WTC11 (cell line): ENCODE results near the gene TANC1. TPM values are rescaled to one million over a fixed set of nuclear protein-coding genes. Genes with fewer than 3 reads are reported as not detected.

Experiments used
- ATAC-seq: fragments of 200-7000 bp; cut with Tn5 transposase; 2 replicates; pipeline ENCODE4 v1.10.0; 2021; ENCODE audit warnings: mild to moderate bottlenecking, moderate library complexity
- CTCF ChIA-PET: fragments of 300-600 bp; sonication (Branson Sonifier 250); formaldehyde crosslinking; loops from one replicate; lab custom pipeline; 2021; ENCODE audit warnings: antibody characterized with exemption; lab: Charles Lee
- POLR2A ChIA-PET: fragments of 350-600 bp; sonication (Branson Sonifier 250); formaldehyde crosslinking; loops from one replicate; lab custom pipeline; 2021; ENCODE audit warnings: antibody characterized with exemption; lab: Charles Lee
- DNase-seq: peaks from one replicate; pipeline ENCODE4 v3.0.0; 2021; ENCODE audit warnings: low spot score
- H3K27ac Mint-ChIP-seq: 2 replicates; pipeline ENCODE4 v1.8.0; 2021; ENCODE audit warnings: mixed read lengths
- H3K27me3 Mint-ChIP-seq: 2 replicates; pipeline ENCODE4 v1.8.0; 2021; ENCODE audit warnings: low read depth, mild to moderate bottlenecking, moderate library complexity, mixed read lengths
- H3K36me3 Mint-ChIP-seq: 2 replicates; pipeline ENCODE4 v1.8.0; 2021; ENCODE audit warnings: mixed read lengths
- H3K4me1 Mint-ChIP-seq: 2 replicates; pipeline ENCODE4 v1.8.0; 2022; ENCODE audit warnings: mixed read lengths
- H3K4me3 Mint-ChIP-seq: 2 replicates; pipeline ENCODE4 v1.8.0; 2021; ENCODE audit warnings: mild to moderate bottlenecking, moderate library complexity, mixed read lengths
- H3K9me3 Mint-ChIP-seq: 2 replicates; pipeline ENCODE4 v1.8.0; 2021; ENCODE audit warnings: mixed read lengths
- AR ChIP-seq: fragments of 250-450 bp; sonication (Bioruptor Pico); IDR thresholded peaks from 2 replicates; pipeline ENCODE4 v1.9.0; 2021; ENCODE audit warnings: mild to moderate bottlenecking
- CDX4 ChIP-seq: fragments of 250-450 bp; sonication (Bioruptor Pico); IDR thresholded peaks from 2 replicates; pipeline ENCODE4 v1.9.0; 2021; ENCODE audit warnings: moderate library complexity, mild to moderate bottlenecking, inconsistent platforms, borderline replicate concordance
- E2F5 ChIP-seq: sonication (generic); formaldehyde crosslinking; IDR thresholded peaks from 2 replicates; pipeline ENCODE4 v1.8.1; 2022; ENCODE audit warnings: mild to moderate bottlenecking, moderate library complexity, missing genetic modification reagents
- FOXK1 ChIP-seq: sonication (generic); formaldehyde crosslinking; IDR thresholded peaks from 2 replicates; pipeline ENCODE4 v1.8.0; 2022; ENCODE audit warnings: mild to moderate bottlenecking, moderate library complexity, missing genetic modification reagents
- IRF1 ChIP-seq: sonication (generic); formaldehyde crosslinking; IDR thresholded peaks from 2 replicates; pipeline ENCODE4 v1.8.0; 2023; ENCODE audit warnings: missing genetic modification reagents
- JAZF1 ChIP-seq: fragments of 250-450 bp; sonication (Bioruptor Pico); IDR thresholded peaks from 2 replicates; pipeline ENCODE4 v1.9.0; 2021; ENCODE audit warnings: moderate library complexity, mild to moderate bottlenecking, inconsistent platforms
- MLX ChIP-seq: sonication (generic); formaldehyde crosslinking; IDR thresholded peaks from 2 replicates; pipeline ENCODE4 v1.8.1; 2023; ENCODE audit warnings: mild to moderate bottlenecking, missing genetic modification reagents, moderate library complexity
- MYBL2 ChIP-seq: sonication (generic); formaldehyde crosslinking; IDR thresholded peaks from 2 replicates; pipeline ENCODE4 v1.8.1; 2023; ENCODE audit warnings: mild to moderate bottlenecking, moderate library complexity, missing genetic modification reagents
- NFE2L1 ChIP-seq: sonication (generic); formaldehyde crosslinking; IDR thresholded peaks from 2 replicates; pipeline ENCODE4 v1.8.1; 2023; ENCODE audit warnings: missing genetic modification reagents
- NFYB ChIP-seq: sonication (generic); formaldehyde crosslinking; conservative IDR thresholded peaks from 2 replicates; pipeline ENCODE4 v1.8.0; 2022; ENCODE audit warnings: low read depth, missing genetic modification reagents
- NR2C2 ChIP-seq: sonication (generic); formaldehyde crosslinking; IDR thresholded peaks from 2 replicates; pipeline ENCODE4 v1.8.0; 2022; ENCODE audit warnings: mild to moderate bottlenecking, missing genetic modification reagents
- OVOL2 ChIP-seq: fragments of 250-450 bp; sonication (Bioruptor Pico); IDR thresholded peaks from 2 replicates; pipeline ENCODE4 v1.9.0; 2021; ENCODE audit warnings: mild to moderate bottlenecking, borderline replicate concordance
- SMAD4 ChIP-seq: sonication (generic); formaldehyde crosslinking; IDR thresholded peaks from 2 replicates; pipeline ENCODE4 v1.8.0; 2022; ENCODE audit warnings: mild to moderate bottlenecking, missing genetic modification reagents
- SP1 ChIP-seq: sonication (generic); formaldehyde crosslinking; conservative IDR thresholded peaks from 2 replicates; pipeline ENCODE4 v1.8.1; 2022; ENCODE audit warnings: missing genetic modification reagents
- ZNF416 ChIP-seq: fragments of 250-450 bp; sonication (Bioruptor Pico); IDR thresholded peaks from 2 replicates; pipeline ENCODE4 v1.9.0; 2021; ENCODE audit warnings: mild to moderate bottlenecking, inconsistent platforms
- ZNF671 ChIP-seq: fragments of 250-450 bp; sonication (Bioruptor Pico); IDR thresholded peaks from 2 replicates; pipeline ENCODE4 v1.8.0; 2021; ENCODE audit warnings: mild to moderate bottlenecking
- total RNA-seq: library from RNA; stranded (reverse); gene quantifications from 3 replicates; pipeline ENCODE4 v1.2.3, GENCODE V29; 2021
- TF ChIP-seq, protein P1 (sequence below): sonication (generic); formaldehyde crosslinking; IDR thresholded peaks from 2 replicates; pipeline ENCODE4 v1.8.1; 2023; ENCODE audit warnings: mild to moderate bottlenecking, missing genetic modification reagents, moderate library complexity
- TF ChIP-seq, protein P2 (sequence below): sonication (generic); formaldehyde crosslinking; IDR thresholded peaks from 2 replicates; pipeline ENCODE4 v1.8.0; 2022; ENCODE audit warnings: mild to moderate bottlenecking, missing genetic modification reagents
- TF ChIP-seq, protein P3 (sequence below): sonication (generic); formaldehyde crosslinking; IDR thresholded peaks from 2 replicates; pipeline ENCODE4 v1.8.1; 2023; ENCODE audit warnings: mild to moderate bottlenecking, missing genetic modification reagents

The TANC1 gene
- total RNA-seq, 1 experiment from 2014 or later = 11.6 TPM

DNA sequence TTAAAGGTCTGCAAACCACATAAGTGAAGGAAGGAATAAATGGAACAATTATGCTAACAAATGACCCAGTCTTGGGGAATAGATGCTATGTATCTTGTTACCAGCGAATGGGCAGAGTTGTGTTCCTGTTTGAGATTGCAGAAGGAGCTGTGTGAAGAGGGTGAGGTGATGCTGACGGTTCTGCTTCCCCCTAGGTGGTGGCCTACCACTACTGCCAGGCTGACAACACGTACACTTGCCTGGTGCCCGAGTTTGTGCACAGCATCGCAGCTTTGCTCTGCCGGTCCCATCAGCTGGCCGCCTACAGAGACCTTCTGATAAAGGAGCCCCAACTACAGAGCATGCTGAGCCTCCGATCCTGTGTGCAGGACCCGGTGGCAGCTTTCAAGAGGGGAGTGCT, 206.3 kb downstream of the TANC1 start:
- ChIA-PET CTCF (no interaction called here), POLR2A (no interaction called here)
- no peaks in the 10 kb centered on the region for H3K27me3 Mint-ChIP-seq
- no peak for DNase-seq
- ATAC-seq = no peak
- H3K27ac Mint-ChIP-seq = no peak overlapping the region
- no peaks in the 10 kb centered on the region for H3K4me1 Mint-ChIP-seq
- H3K9me3 Mint-ChIP-seq = no peaks in the 10 kb centered on the region
- no peak overlapping the region for H3K4me3 Mint-ChIP-seq
- H3K36me3 Mint-ChIP-seq = peaks cover 8% of the 10 kb centered on the region
- TF ChIP-seq JAZF1 (CRISPR knock-in tag) (no peak), MYBL2 (CRISPR knock-in tag) (no peak), SP1 (no peak), NFE2L1 (CRISPR knock-in tag) (no peak), ZNF416 (no peak), SMAD4 (no peak), E2F5 (CRISPR knock-in tag) (no peak), CDX4 (no peak), IRF1 (CRISPR knock-in tag) (no peak), FOXK1 (no peak), OVOL2 (CRISPR knock-in tag) (no peak), NR2C2 (CRISPR knock-in tag) (no peak), AR (CRISPR knock-in tag) (no peak), ZNF671 (no peak), MLX (CRISPR knock-in tag) (no peak), NFYB (CRISPR knock-in tag) (no peak)
- TF ChIP-seq, protein P1, sequence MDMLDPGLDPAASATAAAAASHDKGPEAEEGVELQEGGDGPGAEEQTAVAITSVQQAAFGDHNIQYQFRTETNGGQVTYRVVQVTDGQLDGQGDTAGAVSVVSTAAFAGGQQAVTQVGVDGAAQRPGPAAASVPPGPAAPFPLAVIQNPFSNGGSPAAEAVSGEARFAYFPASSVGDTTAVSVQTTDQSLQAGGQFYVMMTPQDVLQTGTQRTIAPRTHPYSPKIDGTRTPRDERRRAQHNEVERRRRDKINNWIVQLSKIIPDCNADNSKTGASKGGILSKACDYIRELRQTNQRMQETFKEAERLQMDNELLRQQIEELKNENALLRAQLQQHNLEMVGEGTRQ (CRISPR knock-in tag) = no peak
- TF ChIP-seq, protein P2, sequence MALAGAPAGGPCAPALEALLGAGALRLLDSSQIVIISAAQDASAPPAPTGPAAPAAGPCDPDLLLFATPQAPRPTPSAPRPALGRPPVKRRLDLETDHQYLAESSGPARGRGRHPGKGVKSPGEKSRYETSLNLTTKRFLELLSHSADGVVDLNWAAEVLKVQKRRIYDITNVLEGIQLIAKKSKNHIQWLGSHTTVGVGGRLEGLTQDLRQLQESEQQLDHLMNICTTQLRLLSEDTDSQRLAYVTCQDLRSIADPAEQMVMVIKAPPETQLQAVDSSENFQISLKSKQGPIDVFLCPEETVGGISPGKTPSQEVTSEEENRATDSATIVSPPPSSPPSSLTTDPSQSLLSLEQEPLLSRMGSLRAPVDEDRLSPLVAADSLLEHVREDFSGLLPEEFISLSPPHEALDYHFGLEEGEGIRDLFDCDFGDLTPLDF = no peak
- TF ChIP-seq, protein P3, sequence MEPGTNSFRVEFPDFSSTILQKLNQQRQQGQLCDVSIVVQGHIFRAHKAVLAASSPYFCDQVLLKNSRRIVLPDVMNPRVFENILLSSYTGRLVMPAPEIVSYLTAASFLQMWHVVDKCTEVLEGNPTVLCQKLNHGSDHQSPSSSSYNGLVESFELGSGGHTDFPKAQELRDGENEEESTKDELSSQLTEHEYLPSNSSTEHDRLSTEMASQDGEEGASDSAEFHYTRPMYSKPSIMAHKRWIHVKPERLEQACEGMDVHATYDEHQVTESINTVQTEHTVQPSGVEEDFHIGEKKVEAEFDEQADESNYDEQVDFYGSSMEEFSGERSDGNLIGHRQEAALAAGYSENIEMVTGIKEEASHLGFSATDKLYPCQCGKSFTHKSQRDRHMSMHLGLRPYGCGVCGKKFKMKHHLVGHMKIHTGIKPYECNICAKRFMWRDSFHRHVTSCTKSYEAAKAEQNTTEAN (CRISPR knock-in tag) = no peak
